ENCODE results near the gene NEU1. TPM values are rescaled to one million over a fixed set of nuclear protein-coding genes. Genes with fewer than 3 reads are reported as not detected.

Gene NEU1
- total and polyA plus RNA-seq, 2 of the 8 experiments (the other 6 are each of a cell fraction or from before 2014, with no cell fraction given): 41.2 to 72.1 TPM

DNA sequence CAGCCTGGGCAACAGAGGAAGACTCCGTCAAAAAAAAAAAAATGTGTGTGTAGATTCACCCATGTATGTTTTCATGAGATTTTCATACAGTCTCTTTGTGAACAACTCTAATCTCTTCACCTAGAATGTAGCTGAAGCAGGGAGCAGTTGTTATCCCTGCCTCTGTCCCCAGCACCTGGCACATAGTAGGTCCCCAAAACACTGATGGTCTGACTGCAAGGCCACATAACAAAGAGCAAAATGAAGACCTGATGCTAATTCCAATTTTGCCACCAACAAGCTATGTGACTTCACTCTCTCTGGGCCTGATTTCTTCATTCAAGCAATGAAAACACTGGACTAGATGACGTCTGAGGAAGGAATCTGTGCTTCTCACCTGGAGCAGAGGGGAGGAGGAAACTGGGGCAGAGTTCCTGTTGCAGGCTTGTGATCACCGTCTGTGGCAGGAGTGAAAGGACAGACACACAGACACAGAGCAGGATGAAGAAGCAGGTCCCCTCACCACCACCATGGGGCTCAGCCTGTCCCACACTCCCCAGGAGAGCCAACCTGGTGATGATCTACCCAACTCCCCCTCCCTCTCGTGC lies 11.6 kb upstream of the NEU1 start:
- DNase-seq (ENCODE audit: low read depth in 1 of 2, low spot score in 2 of 2) (no peak), FAIRE-seq (no peak)
- POLR2A ChIA-PET (ENCODE audit: partially characterized antibody): interaction anchor here (0.5 to 5.6 kb wide), 7 partner anchors 9 to 299 kb away, joined by 3 to 47 read pairs (median 6); partner anchors contain the start of genes EHMT2, NEU1 and TNF
- Histone ChIP-seq H3K36me3 (ENCODE audit: control insufficient read depth in 2 of 4, insufficient read depth in 4 of 4, low read length in 3 of 4) (no peaks in the 10 kb centered on the region), H2AK5ac (ENCODE audit: low read depth, low read length) (no peak overlapping the region), H3K4ac (replicated peaks; ENCODE audit: insufficient read length, low read depth, low read length) (no peak overlapping the region), H3K4me2 (ENCODE audit: insufficient read depth in 1 of 2, low read depth in 2 of 2, low read length in 2 of 2) (no peak overlapping the region), H3K9me3 (ENCODE audit: insufficient read depth in 2 of 2, low read depth in 1 of 2, low read length in 1 of 2) (no peaks in the 10 kb centered on the region), H3K9ac (replicated peaks in 1 of 4; ENCODE audit: extremely low read depth in 1 of 4, low read depth in 3 of 4, low read length in 3 of 4) (no peak overlapping the region), H3K14ac (ENCODE audit: insufficient read length) (no peak overlapping the region), H3K79me1 (ENCODE audit: low read depth, low read length) (no peaks in the 10 kb centered on the region; the same call in 1 of the 2 replicates), H3K23me2 (ENCODE audit: low read depth, low read length) (no peaks in the 10 kb centered on the region; the same call in 1 of the 2 replicates), H2BK5ac (ENCODE audit: low read depth, low read length) (no peak overlapping the region), H3K4me3 (ENCODE audit: extremely low read depth in 1 of 4, insufficient read depth in 2 of 4, low read depth in 3 of 4, low read length in 4 of 4) (no peak overlapping the region), H3K27ac (ENCODE audit: low read depth, low read length) (no peak overlapping the region), H3K18ac (ENCODE audit: extremely low read depth, low read length) (no peak overlapping the region), H3K27me3 (replicated peaks in 1 of 4; ENCODE audit: control insufficient read depth in 3 of 4, extremely low read depth in 1 of 4, insufficient read depth in 3 of 4, low read length in 3 of 4) (no peaks in the 10 kb centered on the region), H4K8ac (ENCODE audit: extremely low read depth, insufficient read depth, low read length) (no peak overlapping the region), H3K56ac (replicated peaks; ENCODE audit: insufficient read length, low read depth, low read length) (no peak overlapping the region), H2AFZ (ENCODE audit: low read length) (no peak overlapping the region), H2BK20ac (ENCODE audit: low read length) (no peak overlapping the region), H4K5ac (ENCODE audit: insufficient read length, low read depth, low read length) (no peak overlapping the region), H2BK12ac (ENCODE audit: low read depth, low read length) (no peak overlapping the region), H2BK120ac (replicated peaks; ENCODE audit: low read depth, low read length) (no peak overlapping the region), H2BK15ac (ENCODE audit: low read length) (no peak overlapping the region), H3K23ac (ENCODE audit: insufficient read length) (no peak overlapping the region), H3K4me1 (replicated peaks in 1 of 4; ENCODE audit: control insufficient read depth in 3 of 4, insufficient read depth in 4 of 4, low read length in 3 of 4) (peaks cover 0 to 22% (median 8%) of the 10 kb centered on the region in 4 experiments; a peak in 4 of 7 replicates), H4K91ac (replicated peaks; ENCODE audit: insufficient read length, low read length) (no peak overlapping the region), H3K79me2 (ENCODE audit: control insufficient read depth in 1 of 2, insufficient read depth in 2 of 2, low read length in 2 of 2) (no peaks in the 10 kb centered on the region), H4K20me1 (replicated peaks in 1 of 2; ENCODE audit: control insufficient read depth in 1 of 2, insufficient read depth in 2 of 2, low read length in 2 of 2) (no peaks in the 10 kb centered on the region)
- WGBS, 2 experiments (ENCODE audit: extremely low coverage in 1 of 2, insufficient coverage in 1 of 2, insufficient read length in 1 of 2, insufficient replicate concordance in 2 of 2, low coverage in 1 of 2, low lambda C conversion rate in 2 of 2, missing lambda C conversion rate in 1 of 2): 88% methylated on average over 4 of the region's 4 CpGs; no CpG with 5 or more reads in 1 of the 2 experiments
- CTCF ChIA-PET (ENCODE audit: partially characterized antibody): interaction anchor here (0.6 to 8.1 kb wide), 4 partner anchors 15 to 955 kb away, joined by 3 to 59 read pairs (median 4); no protein-coding TSS in a partner anchor
- TF ChIP-seq BACH1 (IDR thresholded peaks at IDR 0.05; ENCODE audit: low read length) (no peak), HDAC2 (IDR thresholded peaks at IDR 0.05; ENCODE audit: borderline replicate concordance in 1 of 2, low read depth in 2 of 2, low read length in 2 of 2) (no peak), E2F6 (IDR thresholded peaks at IDR 0.05) (no peak), RAD21 (IDR thresholded peaks at IDR 0.05 in 1 of 2, conservative IDR thresholded peaks at IDR 0.05 in 1 of 2; ENCODE audit: low read depth in 2 of 2, low read length in 2 of 2) (no peak), GTF2F1 (IDR thresholded peaks at IDR 0.05; ENCODE audit: borderline replicate concordance, low read depth, low read length) (no peak), ATF3 (IDR thresholded peaks at IDR 0.05; ENCODE audit: insufficient read depth, low read depth, low read length) (no peak), TCF12 (IDR thresholded peaks at IDR 0.05; ENCODE audit: low read depth, low read length) (no peak), EGR1 (IDR thresholded peaks at IDR 0.05; ENCODE audit: borderline replicate concordance, low read depth, low read length) (no peak), KDM5A (IDR thresholded peaks at IDR 0.05; ENCODE audit: low read length) (no peak), SIX5 (IDR thresholded peaks at IDR 0.05; ENCODE audit: low read depth, low read length) (no peak), POLR2A (IDR thresholded peaks at IDR 0.05; ENCODE audit: control extremely low read depth in 1 of 2, low read depth in 2 of 2, low read length in 2 of 2) (no peak), ASH2L (IDR thresholded peaks at IDR 0.05; ENCODE audit: low read length) (no peak)
